Measurements from ENCODE around the gene BAMBI. TPM values are rescaled to one million over a fixed set of nuclear protein-coding genes. Genes with fewer than 3 reads are reported as not detected.

Gene BAMBI
- 5.8 TPM for total RNA-seq (ENCODE audit: unreplicated experiment)
- long read RNA-seq, transcript BAMBI-201 (3 exons, 1,877 nt) = major isoform, 6 of 6 reads
- long read RNA-seq, partial matches to known transcripts = 0 of 6 reads
- long read RNA-seq, other reads (novel, unspliced or antisense) = 0 of 6 reads

GRCh38 chr10:28676968-28677887, at the start of gene BAMBI:
BAMBI (plus strand) TSS chr10:28677521; CDS start chr10:28677898, 377 bp downstream.
- H3K9me3 Mint-ChIP-seq (ENCODE audit: unreplicated experiment) = peaks cover 3% of the 10 kb centered on the region
- peak within 1 kb of the TSS; percentile 89 for H3K4me3 Mint-ChIP-seq (ENCODE audit: unreplicated experiment)
- peaks cover 30% of the 10 kb centered on the region for H3K4me1 Mint-ChIP-seq (ENCODE audit: low read depth, unreplicated experiment)
- peak; percentile 69 for TF ChIP-seq CTCF (IDR thresholded peaks at IDR 0.05; ENCODE audit: partially characterized antibody, unreplicated experiment)
- no peaks in the 10 kb centered on the region for H3K36me3 Mint-ChIP-seq (ENCODE audit: unreplicated experiment)
- DNase-seq = peak; percentile 96
- peak within 1 kb of the TSS; percentile 62 for H3K27ac Mint-ChIP-seq (ENCODE audit: unreplicated experiment)
- H3K27me3 Mint-ChIP-seq (ENCODE audit: unreplicated experiment) = peaks cover 8% of the 10 kb centered on the region

DNA sequence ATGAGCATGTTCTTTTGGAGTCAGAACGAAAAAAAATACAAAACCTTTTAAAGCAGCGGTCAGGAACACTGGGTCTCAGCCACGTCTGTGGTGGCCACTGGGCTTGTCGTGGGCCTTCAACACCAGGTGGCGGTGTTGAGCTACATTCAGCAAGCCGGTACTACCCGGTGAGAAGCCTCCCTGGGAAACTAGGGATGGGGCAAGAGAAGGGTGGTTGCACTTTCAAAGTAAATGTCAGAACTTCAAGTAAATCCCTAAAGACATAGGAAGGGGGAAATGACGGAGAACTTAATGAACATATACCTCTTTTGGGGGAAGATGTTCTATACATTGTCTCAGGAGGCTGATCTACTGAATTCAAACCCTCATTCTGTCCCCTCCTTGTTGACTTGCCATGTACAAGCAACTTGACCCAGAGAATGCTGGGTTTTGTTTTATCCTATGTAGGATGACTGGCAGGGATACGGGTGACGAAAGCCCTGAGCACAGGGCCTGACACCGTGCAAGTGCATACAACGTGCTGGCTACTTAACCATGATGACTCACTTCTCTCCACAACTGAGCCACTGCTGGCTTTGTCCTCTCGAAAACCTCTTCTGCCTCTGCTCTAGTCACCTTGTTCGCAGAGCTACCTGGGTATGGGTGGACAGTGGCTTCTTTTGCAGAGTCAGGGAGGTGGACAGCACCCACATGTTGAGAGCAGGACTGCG, 49.0 kb upstream of the BAMBI start:
- Mint-ChIP-seq H3K27ac (ENCODE audit: unreplicated experiment) (no peak overlapping the region), H3K4me3 (ENCODE audit: unreplicated experiment) (no peak overlapping the region), H3K9me3 (ENCODE audit: unreplicated experiment) (peaks cover 8% of the 10 kb centered on the region), H3K36me3 (ENCODE audit: unreplicated experiment) (no peaks in the 10 kb centered on the region), H3K27me3 (ENCODE audit: unreplicated experiment) (peaks cover 2% of the 10 kb centered on the region), H3K4me1 (ENCODE audit: low read depth, unreplicated experiment) (no peaks in the 10 kb centered on the region)
- TF ChIP-seq CTCF (IDR thresholded peaks at IDR 0.05; ENCODE audit: partially characterized antibody, unreplicated experiment) = peak; percentile 81
- peak; percentile 86 for DNase-seq

GRCh38 chr10:28631896-28632583, 45.3 kb upstream of the BAMBI start:
- no peak for DNase-seq
- Mint-ChIP-seq H3K36me3 (ENCODE audit: unreplicated experiment) (no peaks in the 10 kb centered on the region), H3K27ac (ENCODE audit: unreplicated experiment) (no peak overlapping the region), H3K9me3 (ENCODE audit: unreplicated experiment) (peaks cover 9% of the 10 kb centered on the region), H3K27me3 (ENCODE audit: unreplicated experiment) (peaks cover 4% of the 10 kb centered on the region), H3K4me1 (ENCODE audit: low read depth, unreplicated experiment) (no peaks in the 10 kb centered on the region), H3K4me3 (ENCODE audit: unreplicated experiment) (no peak overlapping the region)
- no peak for TF ChIP-seq CTCF (IDR thresholded peaks at IDR 0.05; ENCODE audit: partially characterized antibody, unreplicated experiment)

DNA sequence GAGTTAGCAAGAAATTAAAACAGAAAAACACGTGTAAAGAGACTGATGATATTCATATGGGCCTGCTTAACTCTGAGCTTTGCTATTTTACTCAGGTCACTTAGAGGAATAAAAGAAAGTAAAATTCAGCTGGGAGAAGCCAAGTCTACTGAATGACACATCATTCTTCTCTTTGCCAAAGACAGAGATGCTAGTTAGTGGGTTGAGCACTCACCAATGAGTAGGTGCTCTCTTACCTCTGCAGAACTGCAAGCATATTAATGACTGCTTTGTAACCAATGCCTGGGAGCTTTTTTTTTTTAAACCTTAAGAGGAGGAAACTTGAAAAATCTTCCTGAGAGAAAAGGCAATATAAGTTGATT, 44.8 kb upstream of the BAMBI start:
- peaks cover 9% of the 10 kb centered on the region for H3K9me3 Mint-ChIP-seq (ENCODE audit: unreplicated experiment)
- no peaks in the 10 kb centered on the region for H3K36me3 Mint-ChIP-seq (ENCODE audit: unreplicated experiment)
- no peak for DNase-seq
- H3K27ac Mint-ChIP-seq (ENCODE audit: unreplicated experiment) = no peak overlapping the region
- no peak overlapping the region for H3K4me3 Mint-ChIP-seq (ENCODE audit: unreplicated experiment)
- TF ChIP-seq CTCF (IDR thresholded peaks at IDR 0.05; ENCODE audit: partially characterized antibody, unreplicated experiment) = no peak
- H3K27me3 Mint-ChIP-seq (ENCODE audit: unreplicated experiment) = peaks cover 4% of the 10 kb centered on the region
- no peaks in the 10 kb centered on the region for H3K4me1 Mint-ChIP-seq (ENCODE audit: low read depth, unreplicated experiment)

All from glutamatergic neuron (in vitro differentiated cells).